Osteocyte (in vitro differentiated cells): ENCODE data around the gene SNTB2. TPM values are rescaled to one million over a fixed set of nuclear protein-coding genes. Genes with fewer than 3 reads are reported as not detected.

Experiments used
- DNase-seq: peaks from one replicate; pipeline ENCODE4 v3.0.0; 2021; ENCODE audit warnings: mixed read lengths; ENCODE audit not compliant: unreplicated experiment; ENCODE audit errors: extremely low spot score
- H3K27ac Mint-ChIP-seq: one replicate; pipeline ENCODE4 v1.8.0; 2021; ENCODE audit warnings: mild to moderate bottlenecking, mixed read lengths; ENCODE audit not compliant: unreplicated experiment
- H3K27me3 Mint-ChIP-seq: one replicate; pipeline ENCODE4 v1.8.0; 2021; ENCODE audit warnings: mixed read lengths; ENCODE audit not compliant: unreplicated experiment
- H3K36me3 Mint-ChIP-seq: one replicate; pipeline ENCODE4 v1.8.0; 2021; ENCODE audit warnings: mixed read lengths; ENCODE audit not compliant: unreplicated experiment
- H3K4me1 Mint-ChIP-seq: one replicate; pipeline ENCODE4 v1.8.0; 2021; ENCODE audit warnings: mixed read lengths; ENCODE audit not compliant: unreplicated experiment
- H3K4me3 Mint-ChIP-seq: one replicate; pipeline ENCODE4 v1.8.0; 2021; ENCODE audit warnings: mild to moderate bottlenecking, moderate library complexity, mixed read lengths; ENCODE audit not compliant: unreplicated experiment
- H3K9me3 Mint-ChIP-seq: one replicate; pipeline ENCODE4 v1.8.0; 2021; ENCODE audit warnings: mixed read lengths; ENCODE audit not compliant: unreplicated experiment
- total RNA-seq: library from RNA; stranded (reverse); gene quantifications from 2 replicates; pipeline ENCODE4 v1.2.1, GENCODE V29; 2021
- TF ChIP-seq, protein P1 (sequence below): fragments of 200-600 bp; sonication (generic); IDR thresholded peaks from 2 replicates; pipeline ENCODE4 v1.5.0; 2021; ENCODE audit warnings: antibody characterized with exemption, mild to moderate bottlenecking, moderate library complexity

The SNTB2 gene
- total RNA-seq, 1 donor from 2014 or later = 39.6 TPM

DNA sequence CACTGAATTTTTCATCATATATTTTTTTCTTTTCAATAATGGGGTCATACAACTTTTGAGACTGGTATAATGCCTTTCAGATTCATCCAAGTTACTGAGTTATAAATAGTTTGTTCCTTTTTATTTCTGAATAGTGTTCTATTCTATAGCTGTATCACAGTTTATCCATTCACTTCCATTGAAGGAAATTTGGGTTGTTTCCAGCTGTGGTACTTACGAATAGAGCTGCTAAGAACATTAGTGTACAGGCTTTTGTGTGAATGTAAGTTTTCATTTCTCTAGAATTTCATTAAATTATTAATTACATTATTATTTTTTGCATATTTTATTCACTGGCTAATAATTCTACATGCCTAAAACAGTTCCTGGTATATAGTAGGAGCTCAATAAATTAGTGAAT is 52.9 kb downstream of the SNTB2 start:
- TF ChIP-seq, protein P1, sequence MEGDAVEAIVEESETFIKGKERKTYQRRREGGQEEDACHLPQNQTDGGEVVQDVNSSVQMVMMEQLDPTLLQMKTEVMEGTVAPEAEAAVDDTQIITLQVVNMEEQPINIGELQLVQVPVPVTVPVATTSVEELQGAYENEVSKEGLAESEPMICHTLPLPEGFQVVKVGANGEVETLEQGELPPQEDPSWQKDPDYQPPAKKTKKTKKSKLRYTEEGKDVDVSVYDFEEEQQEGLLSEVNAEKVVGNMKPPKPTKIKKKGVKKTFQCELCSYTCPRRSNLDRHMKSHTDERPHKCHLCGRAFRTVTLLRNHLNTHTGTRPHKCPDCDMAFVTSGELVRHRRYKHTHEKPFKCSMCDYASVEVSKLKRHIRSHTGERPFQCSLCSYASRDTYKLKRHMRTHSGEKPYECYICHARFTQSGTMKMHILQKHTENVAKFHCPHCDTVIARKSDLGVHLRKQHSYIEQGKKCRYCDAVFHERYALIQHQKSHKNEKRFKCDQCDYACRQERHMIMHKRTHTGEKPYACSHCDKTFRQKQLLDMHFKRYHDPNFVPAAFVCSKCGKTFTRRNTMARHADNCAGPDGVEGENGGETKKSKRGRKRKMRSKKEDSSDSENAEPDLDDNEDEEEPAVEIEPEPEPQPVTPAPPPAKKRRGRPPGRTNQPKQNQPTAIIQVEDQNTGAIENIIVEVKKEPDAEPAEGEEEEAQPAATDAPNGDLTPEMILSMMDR = no peak
- H3K9me3 Mint-ChIP-seq = no peaks in the 10 kb centered on the region
- no peaks in the 10 kb centered on the region for H3K27me3 Mint-ChIP-seq
- no peak overlapping the region for H3K27ac Mint-ChIP-seq
- H3K36me3 Mint-ChIP-seq = no peaks in the 10 kb centered on the region
- DNase-seq = no peak
- peaks cover 38% of the 10 kb centered on the region for H3K4me1 Mint-ChIP-seq
- H3K4me3 Mint-ChIP-seq = no peak overlapping the region

- TF ChIP-seq, protein P1 = no peak
- Mint-ChIP-seq H3K27ac (no peak overlapping the region), H3K36me3 (peaks cover under 1% of the 10 kb centered on the region), H3K9me3 (no peaks in the 10 kb centered on the region), H3K27me3 (no peaks in the 10 kb centered on the region), H3K4me1 (peaks cover 38% of the 10 kb centered on the region), H3K4me3 (no peak overlapping the region)
- no peak for DNase-seq
These were observed 53.4 kb downstream of the SNTB2 start for GRCh38 chr16:69240331-69240730.

- Mint-ChIP-seq H3K27me3 (no peaks in the 10 kb centered on the region), H3K36me3 (peaks cover 6% of the 10 kb centered on the region), H3K4me1 (peaks cover 40% of the 10 kb centered on the region), H3K27ac (no peak overlapping the region), H3K9me3 (no peaks in the 10 kb centered on the region), H3K4me3 (no peak overlapping the region)
- DNase-seq = no peak
- TF ChIP-seq, protein P1 = no peak
These were observed 55.0 kb downstream of the SNTB2 start for GRCh38 chr16:69241926-69242325.

- H3K36me3 Mint-ChIP-seq = peaks cover 11% of the 10 kb centered on the region
- no peak for DNase-seq
- H3K4me3 Mint-ChIP-seq = no peak overlapping the region
- TF ChIP-seq, protein P1 = no peak
- no peaks in the 10 kb centered on the region for H3K27me3 Mint-ChIP-seq
- H3K4me1 Mint-ChIP-seq = peaks cover 40% of the 10 kb centered on the region
- no peaks in the 10 kb centered on the region for H3K9me3 Mint-ChIP-seq
- H3K27ac Mint-ChIP-seq = peak overlapping the region; percentile 37
These were observed 56.5 kb downstream of the SNTB2 start for GRCh38 chr16:69243479-69243878.

DNA sequence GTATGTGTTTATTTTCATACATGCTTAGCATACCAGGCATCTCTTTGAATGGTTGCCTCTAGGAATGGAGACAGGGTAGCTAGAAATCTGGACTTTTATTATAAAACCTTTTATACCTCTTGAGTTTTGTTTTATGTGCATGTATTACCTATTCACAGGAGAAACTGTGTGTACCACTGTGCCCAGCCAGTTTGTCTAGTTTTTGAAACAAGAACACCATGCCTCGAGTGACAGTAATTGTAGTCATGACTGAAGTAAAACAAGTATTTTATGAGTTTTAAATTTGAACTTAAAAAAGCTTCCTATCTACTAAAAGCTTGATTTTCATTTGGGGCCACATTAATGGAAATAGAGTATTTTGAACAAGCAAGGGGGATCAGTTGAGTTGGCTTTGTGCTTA is 57.4 kb downstream of the SNTB2 start:
- Mint-ChIP-seq H3K36me3 (peaks cover 13% of the 10 kb centered on the region), H3K27ac (peak overlapping the region; percentile 82), H3K4me3 (no peak overlapping the region), H3K27me3 (no peaks in the 10 kb centered on the region), H3K4me1 (peaks cover 40% of the 10 kb centered on the region), H3K9me3 (no peaks in the 10 kb centered on the region)
- TF ChIP-seq, protein P1 = no peak
- DNase-seq = no peak
